ENCODE data around the gene HS6ST3.
"Not testable (repeated sequence)": the region's sequence is repeated elsewhere in the genome, so short reads cannot be mapped to it uniquely, and the experiment has no call there.

The HS6ST3 gene

DNA sequence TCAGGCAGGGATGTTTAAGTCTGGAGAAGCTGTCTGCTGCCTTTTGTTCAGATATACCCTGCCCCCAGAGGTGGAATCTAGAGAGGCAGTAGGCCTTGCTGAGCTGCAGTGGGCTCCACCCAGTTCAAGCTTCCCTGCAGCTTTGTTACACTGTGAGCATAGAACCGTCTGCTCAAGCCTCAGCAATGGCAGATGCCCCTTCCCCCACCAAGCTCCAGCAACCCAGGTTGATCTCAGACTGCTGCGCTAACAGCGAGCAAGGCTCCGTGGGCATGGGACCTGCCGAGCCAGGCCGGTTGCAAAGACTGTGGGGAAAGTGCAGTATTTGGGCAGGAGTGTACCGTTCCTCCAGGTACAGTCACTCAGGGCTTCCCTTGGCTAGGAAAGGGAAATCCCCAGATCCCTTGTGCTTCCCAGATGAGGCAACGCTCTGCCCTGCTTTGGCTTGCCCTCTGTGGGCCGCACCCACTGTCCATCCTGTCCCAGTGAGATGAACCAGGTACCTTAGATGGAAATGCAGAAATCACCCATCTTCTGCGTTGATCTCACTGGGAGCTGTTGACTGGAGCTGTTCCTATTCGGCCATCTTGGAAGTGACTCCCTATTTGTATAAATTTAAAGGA lies 434.6 kb downstream of the HS6ST3 start:
- not testable (repeated sequence) for DNase-seq (ENCODE audit: extremely low read depth in 1 of 2, low read depth in 1 of 2)

DNA sequence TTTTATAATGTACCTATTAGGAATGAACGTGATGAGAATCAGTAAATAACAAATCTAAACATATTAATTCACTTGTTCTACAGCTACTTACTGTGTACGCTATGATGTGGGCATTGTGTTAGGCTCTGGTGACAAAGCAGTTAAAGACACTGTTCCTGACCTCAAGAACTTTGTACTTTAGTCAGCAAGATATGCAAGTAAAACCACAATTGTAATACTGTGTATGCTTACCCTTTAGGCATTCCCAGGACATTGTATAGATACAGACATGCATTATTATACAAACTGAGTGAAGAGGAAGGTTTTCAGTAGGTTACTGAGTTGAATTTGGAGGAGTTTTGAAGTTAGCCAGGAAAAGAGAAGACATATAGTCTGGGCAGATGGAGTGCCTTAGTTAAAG lies 435.8 kb downstream of the HS6ST3 start:
- DNase-seq (ENCODE audit: extremely low read depth in 1 of 2, low read depth in 1 of 2): no peak

DNA sequence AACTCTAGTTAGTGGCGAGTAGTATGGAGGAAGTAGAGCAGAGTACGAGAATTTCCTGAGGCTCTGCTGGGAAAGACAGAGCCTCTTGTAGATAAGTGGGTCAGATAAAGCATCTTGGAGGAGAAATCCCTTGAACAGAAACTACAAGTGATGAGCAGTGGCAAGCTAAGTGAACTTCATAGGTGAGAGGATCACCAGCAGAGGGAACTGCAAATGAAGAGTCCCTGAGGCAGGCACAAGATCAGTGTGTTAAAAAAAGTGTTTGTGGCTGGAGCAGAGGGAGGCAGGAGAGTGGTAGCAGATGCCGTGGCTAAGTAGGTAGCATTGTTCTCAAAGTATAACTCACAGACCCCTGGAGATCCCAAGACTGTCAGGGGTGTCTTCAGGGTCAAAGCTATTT lies 437.6 kb downstream of the HS6ST3 start:
- DNase-seq (ENCODE audit: extremely low read depth in 1 of 2, low read depth in 1 of 2): no peak

DNA sequence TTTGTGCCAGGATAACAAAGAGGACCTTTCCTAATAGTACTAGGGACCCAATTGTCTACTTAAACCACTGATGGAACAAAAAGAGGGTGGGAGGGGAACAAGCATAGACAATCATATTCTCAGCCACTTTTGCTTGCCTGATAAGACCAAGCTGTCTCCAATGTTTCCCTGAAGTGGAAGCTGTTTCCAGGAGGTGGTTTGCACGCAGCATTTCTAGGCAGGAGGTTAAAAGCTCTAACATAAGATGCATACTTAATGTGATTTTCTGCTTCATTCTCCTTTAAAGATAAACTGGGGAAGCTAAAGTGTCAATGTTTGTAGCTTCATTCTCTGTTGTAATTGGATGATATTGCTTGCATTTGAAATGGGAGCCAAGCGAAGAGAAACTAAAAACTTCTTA lies 442.9 kb downstream of the HS6ST3 start:
- no peak for DNase-seq (ENCODE audit: extremely low read depth in 1 of 2, low read depth in 1 of 2)

DNA sequence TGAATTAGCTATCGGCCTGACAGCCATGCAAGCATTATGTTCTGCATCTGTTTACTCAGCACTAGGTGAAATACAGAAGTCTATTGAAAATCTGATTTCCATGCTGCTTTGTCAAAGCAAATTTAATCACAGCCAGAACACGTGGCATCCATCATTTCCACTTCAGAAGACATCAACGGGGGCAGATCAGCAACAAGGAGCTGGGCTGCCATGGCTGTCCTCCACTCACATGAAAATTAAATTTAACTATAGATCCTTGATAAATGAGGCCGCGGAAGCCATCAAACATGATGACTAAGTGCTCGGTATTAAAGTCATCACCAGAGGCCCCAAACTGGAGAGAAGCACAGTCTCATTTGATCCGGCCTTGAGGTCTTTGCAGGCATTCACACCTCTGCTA lies 443.5 kb downstream of the HS6ST3 start:
- no peak for DNase-seq (ENCODE audit: extremely low read depth in 1 of 2, low read depth in 1 of 2)

DNA sequence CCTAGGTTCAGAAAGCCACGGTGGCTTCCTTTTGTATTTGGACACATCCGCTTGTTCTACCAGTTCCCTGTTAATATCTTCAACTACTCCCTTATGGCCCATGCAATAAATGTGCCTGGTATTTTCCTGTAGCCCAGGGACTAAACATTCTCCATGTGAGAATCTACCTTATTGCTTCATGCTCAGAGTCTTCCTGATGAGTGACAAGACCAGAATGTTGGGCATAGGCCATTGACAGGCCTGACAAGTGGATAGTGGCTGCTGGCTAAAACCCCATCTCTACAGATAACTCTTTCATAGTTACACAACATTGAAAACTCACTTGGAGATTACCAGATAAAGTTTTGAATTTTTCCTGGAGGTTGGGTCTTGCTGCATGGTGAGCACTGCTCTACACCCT lies 449.9 kb downstream of the HS6ST3 start:
- DNase-seq (ENCODE audit: extremely low read depth in 1 of 2, low read depth in 1 of 2): no peak

DNA sequence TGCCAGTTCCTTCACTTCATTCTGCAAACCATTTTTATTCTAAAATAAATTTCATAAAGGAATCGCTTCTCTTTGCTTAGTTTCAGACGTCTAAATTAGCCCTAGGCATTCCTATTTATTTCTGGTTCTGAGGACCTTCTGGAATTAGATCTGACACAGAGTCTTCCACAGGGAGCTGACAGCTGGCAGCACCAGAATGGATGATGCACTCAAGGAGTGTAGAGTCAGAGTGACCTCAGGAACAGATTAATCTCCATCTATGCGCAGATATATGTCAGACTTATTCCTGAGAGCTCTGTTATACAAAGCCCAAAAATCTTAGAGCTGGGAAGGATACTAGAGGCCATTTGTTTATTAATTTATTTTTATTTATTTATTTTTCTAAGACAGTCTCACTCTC lies 450.8 kb downstream of the HS6ST3 start:
- DNase-seq (ENCODE audit: extremely low read depth in 1 of 2, low read depth in 1 of 2): no peak

DNA sequence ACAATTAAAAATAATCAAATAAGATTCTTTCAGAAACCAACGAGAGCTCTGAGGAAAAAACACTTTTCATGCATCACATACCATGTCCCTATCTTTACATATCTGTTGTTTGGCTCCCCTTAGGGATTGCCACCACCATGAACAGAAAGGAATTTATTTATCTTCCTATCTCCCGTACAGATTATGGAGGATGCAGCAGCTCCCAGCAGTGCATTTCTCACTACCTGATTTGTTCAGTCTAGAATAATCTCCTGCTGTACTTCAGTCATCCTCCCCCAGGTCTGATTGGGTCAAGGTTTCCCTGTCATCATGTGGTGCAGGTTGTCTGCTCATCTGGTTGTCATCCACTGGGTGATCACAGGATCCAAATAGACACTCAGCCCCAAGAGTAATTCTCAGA lies 453.1 kb downstream of the HS6ST3 start:
- no peak for DNase-seq (ENCODE audit: extremely low read depth in 1 of 2, low read depth in 1 of 2)

DNA sequence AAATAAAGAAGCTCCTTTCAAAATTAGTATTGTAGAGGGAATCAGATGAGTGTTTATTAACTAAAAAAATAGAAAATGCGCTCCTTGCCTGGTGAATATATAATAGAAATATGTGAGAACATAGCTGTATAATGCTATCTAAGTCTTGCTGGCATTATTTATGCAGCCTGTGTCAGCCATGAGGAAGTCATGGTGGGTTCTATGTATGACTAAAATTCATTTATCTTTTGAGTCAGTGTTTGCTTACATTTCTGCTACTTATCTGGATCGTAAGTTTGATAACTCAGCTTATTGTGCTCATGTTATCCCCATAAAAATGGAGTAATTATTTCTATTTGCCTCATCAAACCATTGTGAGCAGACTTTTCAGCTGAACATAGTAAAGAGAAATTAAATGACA lies 455.1 kb downstream of the HS6ST3 start:
- no peak for DNase-seq (ENCODE audit: extremely low read depth in 1 of 2, low read depth in 1 of 2)

DNA sequence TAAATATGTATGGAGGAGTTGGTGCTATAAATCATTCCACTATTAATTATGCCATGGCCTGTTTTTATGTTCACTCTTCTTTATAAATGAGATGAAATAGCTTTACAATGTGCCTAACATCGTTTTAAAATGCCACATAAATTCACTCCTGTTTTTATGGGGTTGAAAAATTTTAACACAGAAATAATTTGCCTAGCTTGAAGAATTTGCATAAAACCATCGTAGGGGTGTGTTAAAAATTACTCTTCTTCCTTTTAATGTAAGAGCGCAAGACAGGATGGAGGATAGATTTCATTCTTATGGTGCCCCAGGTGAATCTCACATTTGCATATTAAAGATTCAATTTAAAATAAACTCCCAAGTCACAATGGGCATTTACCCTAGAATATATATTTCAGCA lies 456.6 kb downstream of the HS6ST3 start:
- DNase-seq (ENCODE audit: extremely low read depth in 1 of 2, low read depth in 1 of 2): no peak

DNA sequence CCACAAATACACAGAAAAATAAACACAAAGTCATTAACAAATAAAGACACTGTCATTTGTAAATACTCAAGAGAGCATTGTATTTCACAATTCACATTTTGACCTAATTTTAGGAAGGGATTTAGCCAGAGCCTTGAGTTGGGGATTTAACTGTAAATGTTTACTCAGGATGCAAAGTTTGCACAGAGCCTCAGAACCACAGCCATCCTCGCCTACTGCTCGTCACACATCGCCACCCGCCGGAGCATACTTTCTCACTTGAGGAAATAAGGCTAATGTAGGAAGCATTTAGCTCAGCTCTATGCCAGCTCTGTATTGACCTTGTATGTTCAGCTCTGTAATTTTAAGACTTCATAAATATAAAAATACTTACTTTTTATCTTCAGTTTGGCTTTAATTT lies 461.6 kb downstream of the HS6ST3 start:
- no peak for DNase-seq (ENCODE audit: extremely low read depth in 1 of 2, low read depth in 1 of 2)

DNA sequence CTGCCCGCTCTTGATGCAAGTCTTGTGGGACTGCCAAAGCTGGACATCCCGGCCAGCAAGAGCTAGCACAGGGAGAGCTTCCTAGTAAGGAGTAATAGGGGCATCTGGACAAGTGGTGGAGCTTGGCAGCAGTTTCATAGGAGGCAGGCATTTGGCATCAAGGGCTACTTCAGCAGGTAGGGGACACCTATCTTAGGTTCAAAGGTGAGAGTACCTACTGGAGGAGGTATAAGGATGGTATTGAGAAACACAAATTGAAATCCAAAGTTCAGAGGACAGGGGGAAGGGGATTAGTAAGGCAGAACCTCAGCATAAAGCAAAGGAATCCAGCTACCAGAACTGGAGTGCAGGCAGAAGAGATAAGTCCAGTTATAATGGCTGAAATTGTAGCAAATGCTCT lies 462.7 kb downstream of the HS6ST3 start:
- no peak for DNase-seq (ENCODE audit: extremely low read depth in 1 of 2, low read depth in 1 of 2)

DNA sequence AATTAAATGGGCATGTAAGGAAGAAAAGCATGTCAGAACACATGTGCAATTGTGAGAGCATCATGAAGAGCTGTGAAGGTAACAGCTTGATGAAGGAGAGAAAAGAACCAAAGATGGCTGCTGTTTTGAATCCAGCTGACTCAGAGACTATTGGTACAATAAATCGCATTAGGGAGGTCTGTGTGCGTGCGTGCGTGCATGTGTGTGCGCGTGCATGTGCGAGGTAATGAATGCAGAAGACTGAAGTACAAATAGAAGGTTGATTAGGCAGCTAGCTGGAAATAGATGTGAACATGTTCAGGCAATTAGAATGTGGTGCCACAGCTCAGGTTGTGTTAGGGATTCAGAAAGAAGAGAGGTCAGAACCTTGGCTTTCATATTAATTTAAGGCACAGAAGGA lies 463.9 kb downstream of the HS6ST3 start:
- no peak for DNase-seq (ENCODE audit: extremely low read depth in 1 of 2, low read depth in 1 of 2)

DNA sequence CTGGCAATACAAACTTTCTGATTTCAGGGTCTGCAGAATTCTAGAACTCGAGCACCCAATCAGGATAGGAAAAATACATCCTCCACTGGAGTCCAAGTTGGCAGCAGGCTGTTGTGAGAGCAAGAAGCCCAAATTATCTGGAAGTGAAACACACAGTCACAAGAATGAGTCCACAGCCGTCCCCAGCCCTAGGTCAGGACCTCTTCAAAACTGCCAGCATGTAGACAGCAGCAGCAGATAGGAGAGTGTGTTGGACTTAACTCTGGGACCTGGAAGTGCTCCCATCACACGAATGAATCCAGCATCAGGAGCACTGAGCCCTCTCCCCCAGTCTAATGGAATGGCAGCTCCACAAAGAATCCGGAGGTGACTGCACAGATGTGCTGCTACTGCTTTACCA lies 483.7 kb downstream of the HS6ST3 start:
- no peak for DNase-seq (ENCODE audit: extremely low read depth in 1 of 2, low read depth in 1 of 2)

DNA sequence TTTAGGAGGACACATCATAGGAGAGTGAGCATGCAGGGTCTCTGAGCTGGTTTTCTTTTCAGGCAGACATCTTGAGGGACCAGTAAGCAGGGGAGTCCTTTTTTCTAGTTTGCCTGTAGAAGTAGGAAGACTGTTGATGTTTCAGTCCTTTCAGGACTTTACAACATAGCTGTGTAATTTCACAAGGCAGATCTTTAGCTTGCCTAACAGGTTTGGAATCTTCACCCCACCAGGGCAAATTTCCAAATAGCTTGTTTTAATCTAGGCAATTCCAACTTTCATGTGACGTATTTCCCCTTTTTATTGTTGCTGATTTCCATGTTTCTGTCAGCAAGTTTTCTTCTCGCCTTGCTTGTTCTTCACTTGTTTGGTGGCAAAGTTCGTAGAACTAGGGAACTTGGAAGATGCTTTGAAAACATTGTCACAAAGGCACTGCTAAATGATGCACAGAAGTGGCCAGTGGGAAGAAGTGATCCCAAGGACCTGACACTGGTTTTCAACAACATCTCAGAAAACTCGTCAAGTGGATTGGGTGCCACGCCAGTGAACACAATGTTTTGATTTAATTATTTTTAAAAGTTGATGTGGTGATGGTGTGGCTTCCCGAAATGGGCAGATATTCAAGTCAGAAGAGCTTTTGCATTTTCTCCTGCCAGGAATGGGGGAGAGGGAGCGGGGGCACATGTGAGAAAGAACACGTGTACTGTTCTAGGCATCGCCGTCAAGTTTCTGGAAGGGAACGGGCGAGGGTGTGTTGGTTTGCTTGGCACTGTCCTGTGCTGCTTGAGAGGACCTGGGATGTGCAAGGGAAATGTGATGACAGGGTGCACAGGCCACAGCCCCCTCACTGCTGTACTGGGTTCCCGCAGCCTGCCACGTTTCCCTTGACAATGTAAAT lies 485.8 kb downstream of the HS6ST3 start:
- no peak for DNase-seq (ENCODE audit: extremely low read depth in 1 of 2, low read depth in 1 of 2)

DNA sequence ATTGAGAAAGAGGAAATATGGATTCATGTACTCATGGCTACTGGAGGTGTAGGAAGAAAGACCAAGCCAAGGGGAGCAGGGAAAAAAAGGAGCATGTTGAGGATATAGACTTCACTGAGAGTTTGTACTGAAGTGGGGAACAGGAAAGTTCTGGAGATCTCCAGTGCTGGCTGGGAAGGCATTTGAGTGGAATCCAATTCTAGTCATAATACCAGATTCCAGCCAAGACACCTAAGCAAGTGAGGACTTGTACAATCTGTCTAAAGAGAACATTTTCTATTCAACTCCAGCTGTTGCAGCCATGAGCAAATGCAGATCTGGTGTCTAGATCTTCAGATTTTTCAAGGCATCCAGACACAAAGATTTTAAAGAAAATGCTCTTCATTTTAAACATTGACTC lies 491.8 kb downstream of the HS6ST3 start:
- DNase-seq (ENCODE audit: extremely low read depth in 1 of 2, low read depth in 1 of 2): no peak

DNA sequence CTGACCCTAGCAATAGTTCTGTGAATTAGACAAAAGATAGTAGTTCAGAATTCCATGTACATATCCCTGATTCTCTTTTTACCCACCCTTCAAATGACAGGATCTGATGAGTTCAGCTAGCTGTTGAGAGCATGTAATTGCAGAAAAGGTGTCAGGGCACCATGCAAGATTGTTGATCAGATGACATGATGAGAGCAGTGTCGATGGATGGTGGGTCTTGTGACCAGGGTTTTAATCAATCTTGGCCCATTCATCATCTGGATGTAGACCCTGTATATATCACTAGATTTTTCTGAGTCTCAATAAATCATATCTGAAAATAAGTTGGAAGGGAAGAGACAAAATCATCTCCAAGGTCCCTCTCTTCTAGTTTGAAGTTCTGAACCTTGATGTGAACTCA lies 525.3 kb downstream of the HS6ST3 start:
- no peak for DNase-seq (ENCODE audit: extremely low read depth in 1 of 2, low read depth in 1 of 2)

DNA sequence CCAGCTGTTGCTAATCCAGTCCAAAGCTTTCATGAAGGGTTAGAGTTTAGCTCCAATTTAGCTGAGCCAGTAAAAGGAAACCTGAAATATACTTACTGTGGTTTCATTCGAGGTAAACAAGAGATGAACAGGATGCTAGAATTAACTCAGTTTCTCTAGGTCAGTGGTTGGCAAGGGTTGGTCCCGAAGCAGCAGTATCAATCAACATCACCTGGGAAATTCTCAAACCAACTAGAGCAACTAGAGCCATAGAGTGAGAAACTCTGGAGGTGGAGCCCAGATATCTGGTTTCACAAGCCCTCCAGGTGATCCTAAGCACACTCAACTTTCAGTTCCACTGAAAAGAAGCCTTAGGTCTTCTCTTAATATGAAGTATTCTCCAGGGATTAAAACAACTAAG lies 527.6 kb downstream of the HS6ST3 start:
- DNase-seq (ENCODE audit: extremely low read depth in 1 of 2, low read depth in 1 of 2): no peak

DNA sequence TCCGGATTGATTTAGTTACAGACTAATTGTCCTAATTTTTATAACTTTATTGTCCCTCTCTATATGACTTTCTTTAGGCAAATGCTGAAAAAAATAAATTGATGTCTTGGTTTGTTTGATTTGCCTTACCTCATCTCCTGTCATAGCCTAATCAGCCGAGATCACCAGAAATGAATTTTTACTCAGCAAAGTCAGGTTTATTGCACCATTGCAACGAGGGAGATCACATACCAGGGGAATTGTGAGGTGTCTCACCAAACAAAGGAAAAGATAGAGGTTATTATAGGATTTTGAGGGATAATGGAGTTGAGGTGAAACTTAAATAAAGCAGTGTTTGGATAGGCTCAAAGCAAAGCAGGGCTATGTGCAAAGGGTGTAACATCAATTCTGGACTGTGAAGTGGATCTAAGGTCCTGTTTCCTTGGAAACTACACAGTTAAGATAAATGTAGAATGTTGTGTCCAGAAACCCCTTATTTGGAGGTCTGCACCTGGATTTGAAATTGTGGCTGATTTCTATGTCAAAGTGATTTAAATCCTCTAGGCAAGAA lies 531.8 kb downstream of the HS6ST3 start:
- no peak for DNase-seq (ENCODE audit: extremely low read depth in 1 of 2, low read depth in 1 of 2)

DNA sequence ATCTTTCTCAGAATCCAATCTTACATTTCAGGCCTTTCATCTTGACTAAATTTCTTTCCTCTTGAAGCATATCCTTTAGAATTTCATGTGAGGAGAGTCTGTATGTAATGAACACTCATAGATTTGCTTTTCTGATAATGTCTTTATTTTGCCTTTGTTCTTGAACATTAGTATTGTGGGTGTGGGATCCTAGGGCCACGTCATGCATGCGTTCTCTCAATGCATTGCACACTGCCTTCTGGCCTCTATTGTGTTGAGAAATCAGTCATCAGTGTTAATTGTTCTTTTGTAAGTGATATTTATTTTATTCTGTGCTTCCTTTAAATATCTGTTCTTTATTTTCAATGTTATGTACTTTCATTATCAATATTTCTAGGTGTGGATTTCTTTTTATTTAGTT lies 539.4 kb downstream of the HS6ST3 start:
- DNase-seq (ENCODE audit: extremely low read depth in 1 of 2, low read depth in 1 of 2): no peak

DNA sequence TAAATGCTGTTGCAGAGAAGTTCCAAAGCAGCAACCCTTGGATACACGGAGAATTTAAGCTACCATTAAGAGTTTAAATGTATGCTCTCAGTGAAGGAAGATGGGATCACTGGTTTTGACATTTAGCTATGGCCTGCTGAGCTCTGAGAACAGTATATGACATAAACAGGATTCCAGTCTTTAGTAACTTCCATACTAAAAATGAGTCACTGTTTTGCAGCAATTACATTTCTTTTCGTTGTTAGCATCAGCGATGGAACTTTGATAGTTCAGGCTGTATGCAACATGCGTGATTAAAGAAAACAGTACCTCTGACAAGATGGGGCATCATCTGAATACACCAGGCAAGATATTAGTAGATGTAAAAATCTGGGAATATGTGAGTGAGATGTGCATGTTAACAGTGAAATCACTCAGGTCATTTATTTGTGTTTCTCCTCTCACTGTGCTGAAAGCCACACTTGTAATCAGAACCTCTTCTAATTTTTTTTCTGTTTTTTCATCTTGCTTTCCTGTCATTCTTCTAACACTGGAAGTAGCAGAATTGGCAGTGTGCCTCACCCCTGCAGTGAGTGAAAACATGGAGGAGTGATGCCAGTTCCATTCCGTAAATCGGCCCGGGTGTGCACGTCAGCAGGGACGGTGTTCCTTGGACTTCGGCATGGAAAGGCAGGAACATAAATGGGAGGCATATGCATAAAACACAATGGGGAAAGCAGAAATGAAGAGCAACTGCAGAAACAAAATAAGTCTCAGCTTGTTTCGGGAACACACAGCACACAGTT lies 542.8 kb downstream of the HS6ST3 start:
- DNase-seq (ENCODE audit: extremely low read depth in 1 of 2, low read depth in 1 of 2): no peak

Measured in activated CD8-positive, alpha-beta memory T cell treated with anti-CD3 and anti-CD28 coated beads for 1 hour (primary cell).